RKO (cell line): ENCODE results near the gene TENM4.

Source experiments
- DNase-seq: peaks from one replicate; pipeline ENCODE4 v3.0.0-alpha.2; 2016; ENCODE audit warnings: low spot score

The TENM4 gene

GRCh38 chr11:79082907-79083306, 357.9 kb downstream of the TENM4 start:
- no peak for DNase-seq

- no peak for DNase-seq
These were observed 358.6 kb downstream of the TENM4 start for GRCh38 chr11:79082280-79082679.

GRCh38 chr11:79081471-79082031, 359.3 kb downstream of the TENM4 start:
- no peak for DNase-seq

GRCh38 chr11:79080551-79080950, 360.3 kb downstream of the TENM4 start:
- no peak for DNase-seq

- no peak for DNase-seq
These were observed 361.8 kb downstream of the TENM4 start for GRCh38 chr11:79078999-79079398.

GRCh38 chr11:79078456-79078855, 362.4 kb downstream of the TENM4 start:
- no peak for DNase-seq

GRCh38 chr11:79077702-79078330, 363.0 kb downstream of the TENM4 start:
- no peak for DNase-seq

- DNase-seq = peak; percentile 55
These were observed 364.2 kb downstream of the TENM4 start for GRCh38 chr11:79076526-79077115.

- no peak for DNase-seq
These were observed 366.3 kb downstream of the TENM4 start for GRCh38 chr11:79074547-79074946.

- DNase-seq = no peak
These were observed 369.6 kb downstream of the TENM4 start for GRCh38 chr11:79071190-79071589.

- DNase-seq = no peak
These were observed 370.3 kb downstream of the TENM4 start for GRCh38 chr11:79070518-79070917.

- DNase-seq = no peak
These were observed 371.3 kb downstream of the TENM4 start for GRCh38 chr11:79069504-79069903.

- DNase-seq = no peak
These were observed 372.5 kb downstream of the TENM4 start for GRCh38 chr11:79068356-79068755.

GRCh38 chr11:79067352-79067679, 373.5 kb downstream of the TENM4 start:
- DNase-seq = no peak

- DNase-seq = no peak
These were observed 374.1 kb downstream of the TENM4 start for GRCh38 chr11:79066456-79067351.

- no peak for DNase-seq
These were observed 377.7 kb downstream of the TENM4 start for GRCh38 chr11:79062814-79063762.

GRCh38 chr11:79060081-79060953, 380.5 kb downstream of the TENM4 start:
- DNase-seq = no peak

GRCh38 chr11:79059141-79059540, 381.7 kb downstream of the TENM4 start:
- DNase-seq = no peak

GRCh38 chr11:79055856-79056631, 384.8 kb downstream of the TENM4 start:
- no peak for DNase-seq

GRCh38 chr11:79054636-79055035, 386.2 kb downstream of the TENM4 start:
- no peak for DNase-seq
